Testis (tissue), 2 donors: Measurements from ENCODE around the gene LAG3.

Experiments used
- CTCF ChIP-seq, 3 experiments: fragments of 450-650 bp in 2 of 3; fragments of 200-600 bp in 1 of 3; sonication (generic) in 1 of 3; IDR thresholded peaks; one replicate each; pipeline ENCODE4 v1.5.1; 2016 to 2019; ENCODE audit warnings: antibody characterized with exemption in 3 of 3, mild to moderate bottlenecking in 2 of 3, moderate library complexity in 1 of 3
- POLR2A ChIP-seq: fragments of 450-650 bp; IDR thresholded peaks from one replicate; pipeline ENCODE4 v1.6.1; 2017; ENCODE audit warnings: antibody characterized with exemption, mild to moderate bottlenecking, moderate library complexity

- no peak for TF ChIP-seq CTCF (IDR thresholded peaks at IDR 0.05)
- TF ChIP-seq POLR2A: no peak
Observed at GRCh38 chr12:6724409-6724797, 47.9 kb upstream of the LAG3 start.
